Measurements from ENCODE around the gene WWC2.

WWC2 gene

GRCh38 chr4:183337349-183337748 lies 238.3 kb downstream of the WWC2 start:
- no peak for DNase-seq

DNA sequence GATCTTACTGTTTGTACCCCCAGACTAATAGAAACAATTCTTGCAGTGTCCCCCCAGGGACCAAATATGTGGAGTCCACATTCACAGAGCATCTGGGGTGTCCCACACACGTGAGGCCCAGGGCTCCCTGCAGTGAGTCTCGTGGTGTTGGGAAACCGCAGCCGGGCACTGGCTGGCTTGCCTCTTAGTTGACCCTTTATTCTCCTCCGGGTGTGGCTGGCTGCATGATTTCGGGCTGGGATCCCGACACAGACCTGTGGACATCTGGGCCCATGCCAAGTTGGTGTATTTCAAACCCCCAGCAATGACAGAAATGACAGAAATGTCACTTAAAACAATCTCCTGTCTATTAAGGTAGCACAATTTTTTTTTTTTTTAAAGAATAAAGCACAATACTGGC lies 238.8 kb downstream of the WWC2 start:
- DNase-seq: no peak

DNA sequence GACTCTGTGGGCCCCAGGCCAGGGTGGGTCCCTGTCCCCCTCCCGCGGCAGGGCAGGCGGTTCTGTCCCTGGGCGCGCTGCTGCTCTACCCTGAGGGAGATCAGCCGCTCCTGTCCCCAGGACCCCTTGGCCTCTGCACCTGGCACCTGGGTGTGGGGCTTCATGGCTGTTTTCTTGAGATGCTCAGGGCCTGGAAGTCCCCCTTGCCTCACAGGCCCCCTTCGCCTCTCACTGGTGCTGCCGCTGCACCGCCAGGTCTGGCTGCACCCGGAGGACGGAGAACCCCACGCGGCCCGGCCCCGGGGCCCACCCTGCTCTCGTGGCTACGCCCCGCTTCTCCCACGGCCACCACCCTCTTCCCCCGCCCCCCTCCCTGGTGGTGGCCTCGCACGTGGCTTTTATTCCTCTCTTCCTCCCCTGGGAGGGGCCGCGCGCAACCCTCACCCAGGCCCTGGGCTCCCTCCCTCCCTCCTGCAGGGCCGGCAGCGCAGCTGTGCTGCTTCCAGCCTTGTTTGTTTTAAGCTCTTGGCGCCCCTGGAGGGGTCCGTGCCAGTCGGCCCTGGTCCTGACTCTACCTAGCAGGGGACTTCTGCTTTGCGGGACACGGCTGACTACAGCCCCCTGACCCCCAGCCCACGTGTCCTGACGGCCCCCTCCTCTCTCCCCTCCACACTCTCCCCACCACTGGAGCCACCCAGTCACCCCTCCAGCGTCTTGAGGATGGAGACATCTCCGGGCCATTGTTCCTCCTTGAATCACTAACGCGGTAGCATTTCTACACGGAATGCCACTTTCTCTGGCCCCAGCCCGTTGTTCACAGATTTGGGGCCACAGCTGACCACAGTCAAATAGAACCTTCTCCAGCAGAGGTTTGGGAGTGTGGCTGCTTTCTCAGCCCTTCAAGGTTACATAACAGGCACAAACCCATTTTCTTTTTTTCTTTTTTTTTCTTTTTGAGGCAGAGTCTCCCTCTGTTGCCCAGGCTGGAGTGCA lies 243.8 kb downstream of the WWC2 start:
- DNase-seq: no peak

DNA sequence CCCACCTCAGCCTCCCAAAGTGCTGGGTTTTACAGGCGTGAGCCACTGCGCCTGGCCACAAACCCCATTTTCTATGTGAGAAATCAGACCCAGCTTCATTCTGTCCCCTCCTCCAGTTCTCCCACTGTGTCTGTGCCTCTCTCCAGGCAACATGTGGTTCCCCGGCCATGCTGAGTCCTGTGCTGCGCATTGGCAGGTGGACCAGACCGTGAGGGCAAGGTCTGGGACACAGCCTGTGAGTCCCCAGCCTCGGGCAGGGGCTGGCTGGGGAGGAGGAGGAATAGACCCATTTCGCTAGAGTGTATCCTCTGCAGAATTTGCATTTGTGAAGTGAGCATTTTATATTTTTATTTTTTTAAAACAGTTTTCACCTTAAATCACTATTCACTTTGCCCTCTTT lies 244.7 kb downstream of the WWC2 start:
- DNase-seq: no peak

DNA sequence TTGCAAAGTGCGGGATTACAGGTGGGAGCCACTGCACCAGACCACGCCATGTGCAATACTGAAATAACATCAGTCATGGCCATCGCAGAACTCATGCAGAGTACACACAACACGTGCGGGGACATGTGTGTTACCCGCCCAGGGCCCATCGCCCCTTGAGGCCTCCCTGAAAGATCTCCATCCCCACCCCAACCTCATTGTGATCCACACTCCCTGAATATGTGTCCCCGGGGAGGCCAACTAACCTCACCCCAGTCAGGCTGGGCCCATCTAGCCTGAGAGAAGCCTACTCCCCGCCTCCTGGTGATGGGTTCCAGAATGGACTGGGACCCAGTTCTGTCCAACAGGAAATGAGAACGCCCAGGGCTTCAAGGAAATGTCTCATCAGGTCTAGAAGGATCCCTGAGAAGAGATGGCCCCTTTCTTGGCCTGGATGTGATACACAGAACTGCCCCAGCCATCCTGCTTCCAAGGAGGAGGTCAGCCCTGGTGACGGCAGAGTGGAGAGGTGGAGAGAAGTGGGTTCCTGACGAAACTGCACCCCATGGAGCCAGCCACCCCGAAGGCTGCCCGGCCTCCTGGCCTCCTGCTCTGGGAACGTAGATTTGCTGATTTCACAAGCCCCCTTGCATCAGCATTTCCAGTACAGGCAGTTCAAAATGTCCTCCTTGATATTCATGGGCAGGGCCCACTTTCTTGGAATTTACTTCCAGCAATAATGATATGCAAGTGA lies 245.6 kb downstream of the WWC2 start:
- DNase-seq: no peak

GRCh38 chr4:183345261-183345660 lies 246.2 kb downstream of the WWC2 start:
- DNase-seq: no peak

GRCh38 chr4:183347146-183347545 lies 248.1 kb downstream of the WWC2 start:
- no peak for DNase-seq

DNA sequence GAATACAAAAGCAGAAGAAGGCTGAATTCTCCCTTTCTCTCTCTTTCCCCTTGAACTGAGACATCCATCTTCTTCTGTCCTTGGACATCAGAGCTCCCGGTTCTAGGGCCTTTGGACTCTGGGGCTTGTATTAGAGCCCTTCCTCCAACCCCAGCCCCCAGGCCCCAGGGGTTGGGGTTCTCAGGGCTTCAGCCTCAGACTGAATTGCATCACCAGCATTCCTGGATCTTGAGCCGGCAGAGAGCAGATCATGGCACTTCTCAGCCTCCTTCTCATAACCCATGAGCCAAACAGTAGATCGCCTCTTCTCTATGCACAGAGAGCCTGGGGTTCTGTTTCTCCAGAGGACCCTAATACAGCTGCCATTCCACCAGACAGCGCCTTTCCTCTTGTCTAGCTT lies 248.5 kb downstream of the WWC2 start:
- no peak for DNase-seq

DNA sequence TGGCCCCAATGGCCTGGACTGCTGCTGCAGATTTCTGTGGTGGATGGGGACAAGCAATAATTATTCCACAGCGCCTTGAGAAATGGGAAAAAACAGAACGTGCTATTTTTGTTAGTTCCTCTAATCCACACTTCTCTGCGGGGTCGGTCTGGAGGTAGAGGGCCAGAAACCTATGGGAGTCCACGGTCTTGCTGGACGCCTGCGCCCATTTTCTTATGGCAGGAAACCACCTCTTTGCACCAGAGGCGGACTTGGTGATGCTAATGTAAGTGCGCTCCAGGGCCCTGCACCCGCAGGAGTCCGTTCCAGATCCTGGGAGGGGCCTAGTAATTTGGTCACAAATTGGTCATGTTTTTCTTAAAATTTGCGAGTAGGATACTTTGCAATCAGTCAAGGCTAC lies 249.1 kb downstream of the WWC2 start:
- DNase-seq: no peak

- DNase-seq: no peak
Observed at GRCh38 chr4:183348706-183349659, 249.9 kb downstream of the WWC2 start.

DNA sequence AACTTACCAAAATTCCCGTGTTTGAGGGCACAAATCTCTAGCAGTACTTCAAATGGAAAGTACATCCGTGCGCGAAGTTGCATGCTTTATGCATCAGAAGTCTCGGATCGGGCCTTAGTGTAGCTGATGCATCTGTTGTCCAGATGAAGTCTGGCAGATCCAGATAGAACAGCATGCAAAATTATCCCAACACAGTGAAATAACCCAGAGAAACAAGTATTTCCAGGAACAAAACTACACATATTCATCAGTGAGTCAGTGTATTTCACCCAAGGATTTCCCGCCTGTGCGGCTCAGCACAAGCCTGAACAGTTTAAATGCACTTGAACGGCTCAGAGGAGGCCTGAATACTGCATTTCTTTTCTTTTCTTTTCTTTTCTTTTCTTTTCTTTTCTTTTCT lies 250.6 kb downstream of the WWC2 start:
- no peak for DNase-seq

DNA sequence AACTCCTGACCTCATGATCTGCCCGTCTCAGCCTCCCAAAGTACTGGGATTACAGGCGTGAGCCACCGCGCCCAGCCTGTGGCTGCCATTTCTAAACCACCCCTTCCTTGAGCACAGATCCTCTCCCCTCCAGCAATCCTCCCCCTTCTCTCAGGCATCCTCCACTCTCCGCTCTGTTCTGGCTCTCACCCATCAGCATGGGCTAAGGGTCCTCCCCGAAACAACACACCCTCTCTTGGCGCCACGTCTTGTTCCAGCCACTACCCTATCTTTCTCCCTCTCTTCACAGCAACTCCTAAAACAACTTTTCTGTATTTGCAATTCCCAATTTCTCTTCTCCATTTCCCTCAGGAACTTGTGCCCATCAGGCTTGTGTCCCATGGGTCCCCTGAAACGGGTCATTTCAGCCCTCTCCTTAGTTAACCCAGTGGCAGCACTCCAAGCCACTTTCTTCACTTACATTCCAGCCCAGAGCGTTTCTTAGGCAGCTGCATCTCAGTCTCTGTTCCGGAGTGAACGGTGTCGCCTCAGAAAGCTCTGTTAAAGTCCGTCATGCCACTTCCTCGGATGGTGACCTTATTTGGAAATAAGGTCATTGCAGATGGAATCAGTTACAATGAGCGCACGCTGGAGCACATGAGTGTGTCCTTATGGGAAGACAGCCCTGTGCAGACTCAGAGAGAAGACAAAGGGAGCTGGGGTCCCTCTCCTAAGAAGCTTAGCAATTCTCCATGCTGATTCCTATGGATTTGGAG lies 251.4 kb downstream of the WWC2 start:
- DNase-seq: no peak

DNA sequence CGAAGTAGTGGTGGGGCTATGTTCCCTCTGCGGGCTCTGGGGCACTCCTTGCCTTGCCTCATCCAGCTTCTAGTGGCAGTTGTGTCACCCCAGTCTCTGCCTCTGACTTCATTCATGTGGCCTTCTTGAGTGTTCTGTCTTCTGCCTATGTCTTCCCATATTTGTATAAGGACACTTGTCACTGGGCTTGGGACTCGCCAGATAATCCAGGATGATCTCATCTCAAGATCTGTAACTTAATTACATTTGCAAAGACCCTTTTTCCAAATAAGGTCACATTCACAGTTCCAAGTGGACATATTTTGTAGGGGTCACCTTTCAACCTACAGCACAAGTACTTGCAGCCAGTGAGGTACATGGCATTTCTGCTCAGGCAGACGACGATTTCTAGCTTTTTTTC lies 253.5 kb downstream of the WWC2 start:
- DNase-seq: no peak

DNA sequence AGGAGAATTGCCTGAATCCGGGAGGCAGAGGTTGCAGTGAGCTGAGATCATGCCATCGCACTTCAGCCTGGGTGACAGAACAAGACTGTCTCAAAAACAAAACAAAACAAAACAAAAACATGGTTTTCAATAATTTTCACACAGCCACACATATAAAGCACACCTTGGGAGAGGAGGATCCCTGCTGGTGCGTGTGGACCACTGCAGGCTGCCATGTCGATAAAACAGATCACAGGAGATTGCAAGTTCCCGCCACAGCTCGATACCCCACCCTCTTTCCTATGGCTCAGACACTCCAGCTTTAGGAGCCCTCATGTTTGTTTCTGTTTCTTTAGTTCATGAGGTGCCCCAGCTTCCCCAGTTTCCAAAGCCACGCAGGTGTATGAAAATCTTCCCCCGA lies 254.5 kb downstream of the WWC2 start:
- no peak for DNase-seq

DNA sequence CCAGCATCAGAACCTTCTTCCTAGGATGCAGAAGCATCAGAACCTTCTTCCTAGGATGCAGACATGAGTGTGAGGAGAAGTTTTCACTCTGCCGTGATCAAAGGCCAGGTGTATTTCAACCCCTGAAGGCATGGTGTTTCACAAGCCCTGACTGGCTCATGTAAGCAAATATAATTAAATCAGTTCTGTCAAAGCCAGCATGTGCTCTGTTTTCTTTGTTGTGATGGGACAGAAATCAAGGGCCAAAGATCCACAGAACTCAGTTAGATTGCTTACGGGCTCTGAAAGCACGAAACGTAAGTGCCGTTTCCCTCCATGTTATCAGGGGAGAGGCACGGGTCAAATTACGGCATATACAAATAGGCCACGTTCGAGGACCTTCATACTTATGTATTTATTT lies 255.2 kb downstream of the WWC2 start:
- DNase-seq: no peak

- DNase-seq: no peak
Observed at GRCh38 chr4:183355405-183355804, 256.3 kb downstream of the WWC2 start.

- no peak for DNase-seq
Observed at GRCh38 chr4:183356173-183356830, 257.2 kb downstream of the WWC2 start.

- no peak for DNase-seq
Observed at GRCh38 chr4:183356931-183357675, 258.0 kb downstream of the WWC2 start.

DNA sequence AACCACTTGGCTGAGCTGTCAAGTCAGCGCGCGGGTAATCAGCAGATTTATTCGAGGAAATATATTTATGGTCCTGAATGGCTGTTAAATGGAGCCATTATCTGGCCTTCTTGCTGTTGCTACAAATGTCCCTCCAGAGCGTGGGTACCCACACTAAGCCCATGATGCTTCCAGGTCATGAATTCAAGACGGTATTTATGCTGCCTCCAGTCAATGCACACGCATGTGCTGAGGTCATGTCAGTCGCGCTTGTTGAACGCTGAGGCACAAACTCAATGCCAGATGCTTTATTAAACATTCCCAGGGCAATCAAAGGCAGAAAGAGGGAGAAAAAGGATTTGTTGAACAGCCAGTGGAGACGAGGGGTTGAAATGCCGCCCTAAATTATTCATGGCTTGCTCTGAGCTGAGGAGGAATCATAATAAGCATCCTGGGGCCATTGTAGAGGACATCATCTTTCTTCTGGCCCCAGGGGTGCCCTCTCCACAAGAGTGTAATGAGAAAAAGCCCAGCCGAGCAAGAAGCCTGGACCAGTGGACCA lies 259.2 kb downstream of the WWC2 start:
- no peak for DNase-seq

DNA sequence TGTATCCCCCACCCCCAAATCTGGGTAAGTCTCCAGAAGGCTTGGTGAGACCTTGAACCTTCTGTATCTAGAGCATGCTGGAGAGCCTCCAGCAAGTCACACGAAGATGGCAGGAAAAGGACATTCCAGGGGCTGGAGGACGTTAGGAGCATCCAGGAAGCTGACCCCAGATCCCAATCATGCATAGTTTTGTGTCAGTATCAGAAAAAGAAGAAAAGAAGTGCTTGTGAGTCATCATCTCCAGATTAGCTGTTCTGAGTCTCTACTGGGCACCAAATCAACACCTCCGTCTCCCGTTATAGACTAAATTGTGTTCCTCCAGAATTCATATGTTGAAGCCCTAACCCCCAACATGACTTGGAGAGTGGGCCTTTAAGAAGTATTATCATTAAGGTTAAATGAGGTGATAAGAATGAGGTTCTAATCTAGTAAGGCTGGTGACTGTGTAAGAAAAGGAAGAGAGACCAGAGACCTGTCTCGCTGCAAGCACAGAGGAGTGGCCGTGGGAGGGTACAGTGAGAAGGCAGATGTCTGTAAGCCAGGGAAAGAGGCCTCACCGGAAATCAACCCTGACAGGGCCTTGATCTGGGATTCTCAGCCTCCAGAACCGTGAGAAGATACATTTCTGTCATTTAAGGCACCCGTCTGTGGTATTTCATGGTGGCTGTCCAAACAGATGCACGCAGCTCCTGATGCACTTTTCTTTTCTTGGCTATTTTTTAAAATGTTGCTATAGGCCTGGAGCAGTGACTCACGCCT lies 261.3 kb downstream of the WWC2 start:
- DNase-seq: no peak

Data from NCI-H1092 (cell line).